SK-N-MC (cell line): Measurements from ENCODE around the gene FNIP2.

ENCODE experiments used
- EZH2 ChIP-seq: fragments of 200-600 bp; sonication (generic); IDR thresholded peaks from one replicate; pipeline ENCODE4 v1.6.1; 2017; ENCODE audit warnings: antibody characterized with exemption
- POLR2AphosphoS5 ChIP-seq: IDR thresholded peaks from 2 replicates; pipeline ENCODE4 v1.6.1; 2012; ENCODE audit warnings: mild to moderate bottlenecking, low read depth, low read length, borderline replicate concordance

GRCh38 chr4:158805635-158806471 lies 37.0 kb downstream of the FNIP2 start:
- no peak for TF ChIP-seq EZH2
- TF ChIP-seq POLR2AphosphoS5 = no peak
